K562 (cell line): Measurements from ENCODE around the gene UVRAG. TPM values are rescaled to one million over a fixed set of nuclear protein-coding genes. Genes with fewer than 3 reads are reported as not detected.

Experiments used
- DLX4 ChIP-seq: fragments of 250-450 bp; sonication (Bioruptor Pico); IDR thresholded peaks from 2 replicates; pipeline ENCODE4 v1.6.1; 2021; ENCODE audit warnings: mild to moderate bottlenecking
- FOXA1 ChIP-seq: fragments of 450-650 bp; IDR thresholded peaks from 2 replicates; pipeline ENCODE4 v1.6.1; 2016; ENCODE audit warnings: mild to moderate bottlenecking, borderline replicate concordance
- KDM2B ChIP-seq: fragments of 250-450 bp; sonication (Bioruptor Pico); IDR thresholded peaks from 2 replicates; pipeline ENCODE4 v1.8.0; 2021; ENCODE audit warnings: mild to moderate bottlenecking, moderate library complexity
- MED1 ChIP-seq: sonication (generic); formaldehyde crosslinking; IDR thresholded peaks from 2 replicates; pipeline ENCODE4 v1.8.1; 2023; ENCODE audit warnings: missing genetic modification reagents, borderline replicate concordance
- MEIS2 ChIP-seq: fragments of 450-650 bp; IDR thresholded peaks from 2 replicates; pipeline ENCODE4 v1.6.1; 2014; ENCODE audit warnings: mild to moderate bottlenecking; ENCODE audit not compliant: partially characterized antibody
- PRPF4 ChIP-seq: fragments of 200-400 bp; formaldehyde crosslinking; IDR thresholded peaks from one replicate; pipeline ENCODE4 v1.6.1; 2017; ENCODE audit warnings: low read length, low read depth, mild to moderate bottlenecking; ENCODE audit not compliant: insufficient read depth, poor library complexity, severe bottlenecking
- U2AF2 ChIP-seq: fragments of 200-400 bp; formaldehyde crosslinking; optimal IDR thresholded peaks from 2 replicates; pipeline ENCODE3; 2017; ENCODE audit warnings: low read depth, mild to moderate bottlenecking, low read length
- ZFP1 ChIP-seq: fragments of 450-650 bp; formaldehyde crosslinking; IDR thresholded peaks from 2 replicates; pipeline ENCODE4 v1.4.0; 2020; ENCODE audit warnings: mild to moderate bottlenecking, mixed read lengths
- ZNF318 ChIP-seq, 2 experiments: fragments of 450-650 bp; IDR thresholded peaks; 2 replicates each; pipeline ENCODE4 v1.6.1; 2016; ENCODE audit warnings: mild to moderate bottlenecking in 2 of 2, borderline replicate concordance in 1 of 2, low read depth in 1 of 2, moderate library complexity in 1 of 2
- ZNF398 ChIP-seq: fragments of 250-450 bp; sonication (Bioruptor Pico); IDR thresholded peaks from 2 replicates; pipeline ENCODE4 v1.8.0; 2021; ENCODE audit warnings: moderate library complexity, mild to moderate bottlenecking, inconsistent platforms
- ZNF696 ChIP-seq: fragments of 250-450 bp; sonication (Bioruptor Pico); conservative IDR thresholded peaks from 2 replicates; pipeline ENCODE4 v1.4.0; 2020; ENCODE audit warnings: mild to moderate bottlenecking, moderate library complexity
- ZNF740 ChIP-seq, 3 experiments: fragments of 200-800 bp in 1 of 3; sonication (Bioruptor generic) in 1 of 3; sonication (generic) in 1 of 3; formaldehyde crosslinking in 1 of 3; IDR thresholded peaks; 2 replicates each; pipeline versions ENCODE4 v1.6.1 to v1.8.0; 2016 to 2022; ENCODE audit warnings: mild to moderate bottlenecking in 2 of 3, missing compliant biosample characterization in 2 of 3, missing genetic modification characterization in 2 of 3, missing genetic modification reagents in 1 of 3
- polyA plus RNA-seq, 8 experiments: library from polyadenylated mRNA; depleted of rRNA in 4 of 8; stranded (reverse) in 5 of 8; unstranded in 3 of 8; fragments of >200 nt; fragmentation: Nextera tagmentation in 2 of 8; fragmentation: Illumina TruSeq in 1 of 8; extraction: Ambion mirVana in 2 of 8; extraction: Trizol in 1 of 8; gene quantifications; 2 replicates each; pipeline versions ENCODE4 v1.2.1 to v1.2.3, GENCODE V29; 2011 to 2014; ENCODE audit warnings: inconsistent platforms in 1 of 8, missing spikeins in 1 of 8
- total RNA-seq, 7 experiments: library from RNA; depleted of rRNA in 6 of 7; stranded (reverse); fragments of >200 nt in 6 of 7; fragmentation: Illumina TruSeq in 2 of 7; extraction: Trizol in 2 of 7; gene quantifications; 2 replicates each; pipeline versions ENCODE4 v1.2.1 to v1.2.3, GENCODE V29; 2011 to 2021; ENCODE audit warnings: low replicate concordance in 1 of 7

UVRAG gene
- total and polyA plus RNA-seq, 9 of the 15 experiments (the other 6 are each of a cell fraction or from before 2014, with no cell fraction given): 3.1 to 17.8 (median 12.4) TPM

GRCh38 chr11:75858042-75858441 lies 43.0 kb downstream of the UVRAG start (continued):
- TF ChIP-seq U2AF2 (no peak), MED1 (CRISPR knock-in tag) (no peak), ZNF318 (IDR thresholded peaks at IDR 0.05; ENCODE audit: borderline replicate concordance in 1 of 2, low read depth in 1 of 2) (no peak), ZFP1 (CRISPR knock-in tag) (no peak), PRPF4 (no peak), KDM2B (CRISPR knock-in tag) (no peak), MEIS2 (no peak), DLX4 (no peak), ZNF696 (CRISPR knock-in tag) (no peak), FOXA1 (no peak), ZNF398 (no peak), ZNF740 (CRISPR knock-in tag; IDR thresholded peaks at IDR 0.05) (no peak), ZNF740 (tag; IDR thresholded peaks at IDR 0.05) (no peak)
